ENCODE measurements around the gene CENPN. TPM values are rescaled to one million over a fixed set of nuclear protein-coding genes. Genes with fewer than 3 reads are reported as not detected.

Gene CENPN
- total and polyA plus RNA-seq, 2 of the 13 experiments (the other 11 are each of a cell fraction or from before 2014, with no cell fraction given), result 29.7 to 129 TPM

DNA sequence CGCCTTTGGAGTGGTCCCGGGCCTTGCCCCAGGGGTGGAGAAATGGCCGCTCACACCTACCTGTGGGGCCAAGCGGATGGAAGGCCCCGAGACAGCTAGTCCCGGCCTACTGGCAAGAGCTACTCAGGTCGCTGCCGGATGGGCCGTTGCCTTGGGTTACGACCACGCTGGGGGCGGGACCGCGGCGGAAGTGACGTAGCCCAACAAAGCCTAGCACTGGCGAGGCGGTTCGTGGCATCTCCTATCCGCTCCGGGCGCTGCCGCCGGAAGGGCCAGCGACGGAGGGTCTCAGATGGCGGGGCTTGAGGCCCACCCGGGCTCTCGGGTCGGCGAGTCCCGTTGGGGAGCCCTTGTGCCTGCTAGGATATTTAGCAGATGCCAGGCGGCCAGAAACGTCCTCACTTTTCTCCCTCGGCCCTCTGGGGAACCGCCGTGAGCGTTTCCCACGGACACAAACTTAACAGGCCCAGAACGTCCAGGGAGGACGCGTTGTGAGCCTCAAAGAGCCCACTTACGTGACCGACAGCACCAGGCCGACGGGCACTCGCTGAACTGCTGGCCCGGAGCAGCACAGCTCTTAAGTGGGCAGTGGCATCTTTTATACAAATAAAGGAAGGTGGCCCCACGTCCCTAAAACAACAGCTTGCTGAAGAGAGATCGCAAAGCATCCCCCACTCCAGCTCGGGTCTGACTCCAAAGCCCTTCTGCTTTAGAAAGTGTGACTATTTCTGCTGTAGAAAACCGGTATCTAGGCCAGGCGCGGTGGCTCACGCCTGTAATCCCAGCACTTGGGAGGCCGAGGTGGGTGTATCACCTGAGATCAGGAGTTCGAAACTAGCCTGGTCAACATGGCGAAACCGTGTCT lies 70.3 kb downstream of the CENPN start, which contains the start of gene C16orf46 (continued):
- TF ChIP-seq ZNF180 (CRISPR knock-in tag; IDR thresholded peaks at IDR 0.05; ENCODE audit: borderline replicate concordance, low read depth), result peak; percentile 86; the same call in 1 of the 2 replicates
- TF ChIP-seq ZNF256 (CRISPR knock-in tag; conservative IDR thresholded peaks at IDR 0.05), result peak; percentile 84
- no peak for TF ChIP-seq REL (CRISPR knock-in tag; conservative IDR thresholded peaks at IDR 0.05)
- TF ChIP-seq SAP130 (CRISPR knock-in tag; IDR thresholded peaks at IDR 0.05; ENCODE audit: low read depth), result peak; percentile 99
- peak; percentile 91 for TF ChIP-seq HNRNPLL (IDR thresholded peaks at IDR 0.05; ENCODE audit: low read depth, low read length, poor library complexity, severe bottlenecking)
- TF ChIP-seq ELK4 (CRISPR knock-in tag; IDR thresholded peaks at IDR 0.05; ENCODE audit: borderline replicate concordance), result 0 out of 2 replicates have a peak, but pooled peaks have one; percentile 76
- TF ChIP-seq ZNF547 (CRISPR knock-in tag; IDR thresholded peaks at IDR 0.05), result peak; percentile 74
- no peak for TF ChIP-seq ZNF33A (CRISPR knock-in tag; IDR thresholded peaks at IDR 0.05; ENCODE audit: borderline replicate concordance)
- TF ChIP-seq MLXIP (CRISPR knock-in tag; IDR thresholded peaks at IDR 0.05; ENCODE audit: borderline replicate concordance), result no peak
- peak; percentile 96 for TF ChIP-seq YEATS4 (CRISPR knock-in tag; IDR thresholded peaks at IDR 0.05; ENCODE audit: borderline replicate concordance)
- peak; percentile 57; the same call in 1 of the 2 replicates for TF ChIP-seq MIER2 (CRISPR knock-in tag; IDR thresholded peaks at IDR 0.05)
- TF ChIP-seq ATRX (CRISPR knock-in tag; IDR thresholded peaks at IDR 0.05; ENCODE audit: borderline replicate concordance), result no peak
- TF ChIP-seq ZNF350 (CRISPR knock-in tag; IDR thresholded peaks at IDR 0.05; ENCODE audit: borderline replicate concordance, low read depth), result peak; percentile 98
- no peak for TF ChIP-seq PTBP1 (IDR thresholded peaks at IDR 0.05; ENCODE audit: low read depth, low read length, poor library complexity, severe bottlenecking)
- no peak for TF ChIP-seq ZFP36L2 (CRISPR knock-in tag; IDR thresholded peaks at IDR 0.05)
- TF ChIP-seq SYNCRIP (IDR thresholded peaks at IDR 0.05; ENCODE audit: insufficient read depth, low read depth, low read length), result no peak
- no peak for TF ChIP-seq ZNF10 (CRISPR knock-in tag; IDR thresholded peaks at IDR 0.05; ENCODE audit: borderline replicate concordance, low read depth)
- peak; percentile 46; the same call in 1 of the 2 replicates for TF ChIP-seq ZNF761 (CRISPR knock-in tag; conservative IDR thresholded peaks at IDR 0.05)
- peak; percentile 91 for TF ChIP-seq ARID2 (CRISPR knock-in tag; IDR thresholded peaks at IDR 0.05; ENCODE audit: borderline replicate concordance)
- TF ChIP-seq ZNF792 (CRISPR knock-in tag; IDR thresholded peaks at IDR 0.05), result peak; percentile 76; the same call in 1 of the 2 replicates
- TF ChIP-seq AGO1 (IDR thresholded peaks at IDR 0.05; ENCODE audit: low read depth, low read length, poor library complexity, severe bottlenecking), result peak; percentile 84
- TF ChIP-seq CAMTA2 (CRISPR knock-in tag; IDR thresholded peaks at IDR 0.05; ENCODE audit: borderline replicate concordance), result peak; percentile 96; the same call in 1 of the 2 replicates
- no peak for TF ChIP-seq NR2F6 (IDR thresholded peaks at IDR 0.05)
- no peak for TF ChIP-seq NR2F6 (CRISPR knock-in tag; IDR thresholded peaks at IDR 0.05)
- no peak for TF ChIP-seq JUNB (CRISPR knock-in tag; IDR thresholded peaks at IDR 0.05; ENCODE audit: borderline replicate concordance)
- TF ChIP-seq NCOA5 (CRISPR knock-in tag; IDR thresholded peaks at IDR 0.05), result 0 out of 2 replicates have a peak, but pooled peaks have one; percentile 38
- no peak for TF ChIP-seq ZNF17 (CRISPR knock-in tag; IDR thresholded peaks at IDR 0.05)

All from HepG2 (cell line).